GM12891 (cell line): ENCODE data around the gene WT1.

Source experiments
- DNase-seq: peaks from one replicate; pipeline ENCODE4 v3.0.0; 2011; ENCODE audit warnings: low spot score; ENCODE audit not compliant: insufficient read length
- FAIRE-seq: peaks from 2 replicates; lab custom pipeline; 2011; peaks lifted over from hg19 to GRCh38; lab: Jason Lieb, UNC
- PAX5 ChIP-seq: IDR thresholded peaks from 2 replicates; pipeline ENCODE4 v1.6.1; 2011; ENCODE audit warnings: low read length, moderate library complexity, mild to moderate bottlenecking; ENCODE audit not compliant: insufficient read depth, severe bottlenecking
- POLR2A ChIP-seq: IDR thresholded peaks from 2 replicates; pipeline ENCODE4 v1.6.1; 2011; ENCODE audit warnings: low read depth, low read length, control low read depth
- POLR2AphosphoS5 ChIP-seq: IDR thresholded peaks from 2 replicates; pipeline ENCODE4 v1.6.1; 2011; ENCODE audit warnings: low read depth, low read length, control low read depth
- POU2F2 ChIP-seq: IDR thresholded peaks from 2 replicates; pipeline ENCODE4 v1.6.1; 2011; ENCODE audit warnings: low read depth, mild to moderate bottlenecking, control low read depth, low read length, moderate library complexity
- SPI1 ChIP-seq: IDR thresholded peaks from 2 replicates; pipeline ENCODE4 v1.6.1; 2011; ENCODE audit warnings: low read depth, low read length, control low read depth
- TAF1 ChIP-seq: IDR thresholded peaks from 2 replicates; pipeline ENCODE4 v1.6.1; 2011; ENCODE audit warnings: low read depth, low read length, control low read depth

The WT1 gene

GRCh38 chr11:32416301-32416700 is 19.0 kb downstream of the WT1 start:
- TF ChIP-seq POU2F2 (no peak), PAX5 (no peak), POLR2A (no peak), SPI1 (no peak), POLR2AphosphoS5 (no peak), TAF1 (no peak)
- DNase-seq (no peak), FAIRE-seq (no peak)

- DNase-seq = no peak
- no peak for FAIRE-seq
- no peak for TF ChIP-seq POU2F2
- TF ChIP-seq POLR2AphosphoS5 = no peak
- TF ChIP-seq TAF1 = no peak
Observed at GRCh38 chr11:32414925-32415324, 20.4 kb downstream of the WT1 start.

- no peak for FAIRE-seq
- no peak for DNase-seq
- TF ChIP-seq SPI1 (no peak), PAX5 (no peak), POLR2A (no peak), POU2F2 (no peak), TAF1 (no peak), POLR2AphosphoS5 (no peak)
Observed at GRCh38 chr11:32411942-32412615, 23.3 kb downstream of the WT1 start.

DNA sequence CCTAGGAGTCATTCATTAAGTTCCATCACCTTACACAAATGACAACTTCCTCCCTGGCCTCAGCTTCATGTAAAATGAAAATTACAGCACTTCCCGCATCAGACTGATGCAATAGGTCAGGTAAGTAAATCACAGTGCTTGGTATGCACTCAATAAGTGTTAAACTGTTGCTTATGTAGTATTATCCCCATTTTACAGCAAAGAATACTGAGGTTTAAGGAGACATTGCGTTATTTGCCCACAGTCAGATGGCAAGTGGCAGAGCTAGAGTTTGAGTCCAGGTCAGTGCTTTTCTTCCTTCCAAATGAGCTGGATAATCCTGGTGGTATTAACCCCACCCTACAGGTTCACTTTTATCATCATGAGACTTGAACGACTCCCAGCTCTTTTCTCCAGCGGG is 29.7 kb downstream of the WT1 start:
- TF ChIP-seq SPI1 (no peak), PAX5 (no peak), POLR2AphosphoS5 (no peak), TAF1 (no peak), POU2F2 (no peak), POLR2A (no peak)
- DNase-seq (no peak), FAIRE-seq (no peak)

- DNase-seq (no peak), FAIRE-seq (no peak)
- TF ChIP-seq SPI1 = no peak
Observed at GRCh38 chr11:32402836-32403235, 32.5 kb downstream of the WT1 start.

DNA sequence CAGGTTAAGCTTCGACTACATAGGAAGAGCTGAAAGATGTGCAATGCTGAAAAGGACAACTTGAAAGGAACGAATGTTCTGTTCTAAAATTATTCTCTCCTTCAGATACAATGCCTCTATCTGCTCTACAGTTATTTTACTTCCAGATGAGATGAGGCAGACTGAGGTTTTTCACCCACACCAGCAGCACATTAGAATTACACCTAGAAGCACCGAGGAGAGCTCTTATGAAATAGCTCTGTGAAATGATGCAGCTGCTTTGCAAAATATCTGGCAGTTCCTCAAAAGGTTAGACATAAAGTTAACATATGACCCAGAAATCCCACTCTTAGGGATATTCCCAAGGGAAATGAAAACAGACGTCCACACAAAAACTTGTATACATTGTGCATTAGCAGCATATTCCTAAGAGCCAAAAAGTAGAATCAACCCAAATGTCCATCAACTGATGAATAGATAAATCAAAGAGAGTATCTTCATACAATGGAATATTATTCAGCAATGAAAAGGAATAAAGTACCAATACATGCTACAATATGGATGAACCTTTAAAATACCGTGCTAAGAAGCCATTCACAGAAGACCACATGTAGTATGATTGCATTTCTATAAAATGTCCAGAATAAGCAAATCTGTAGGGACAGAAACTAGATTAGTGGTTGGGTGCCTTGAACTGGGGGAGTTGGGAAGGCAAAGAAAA is 34.5 kb downstream of the WT1 start:
- DNase-seq (no peak), FAIRE-seq (no peak)
- TF ChIP-seq POLR2AphosphoS5 (no peak), POLR2A (no peak), PAX5 (no peak)

DNA sequence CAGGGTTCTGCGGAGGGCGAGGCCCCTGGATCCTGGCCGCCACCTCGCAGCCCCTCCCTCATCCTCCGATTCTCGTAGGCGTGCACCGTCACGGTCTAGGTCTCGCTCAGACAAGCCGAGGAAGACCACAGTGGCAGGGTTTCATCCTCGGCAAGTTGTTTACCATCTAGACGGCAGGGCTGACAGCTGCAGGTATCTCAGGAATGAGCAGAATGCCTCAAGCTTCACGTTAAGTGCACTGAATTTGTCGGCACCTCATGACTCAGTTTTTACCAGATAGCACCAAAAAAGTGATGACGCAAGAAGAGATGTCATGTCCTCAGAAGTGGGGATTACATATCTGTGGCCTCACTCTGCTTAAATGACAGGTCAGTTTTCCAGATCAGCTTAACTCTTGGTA is 35.1 kb downstream of the WT1 start:
- DNase-seq (no peak), FAIRE-seq (no peak)
- TF ChIP-seq POU2F2 (no peak), POLR2AphosphoS5 (no peak), TAF1 (no peak), POLR2A (no peak), SPI1 (no peak), PAX5 (no peak)

DNA sequence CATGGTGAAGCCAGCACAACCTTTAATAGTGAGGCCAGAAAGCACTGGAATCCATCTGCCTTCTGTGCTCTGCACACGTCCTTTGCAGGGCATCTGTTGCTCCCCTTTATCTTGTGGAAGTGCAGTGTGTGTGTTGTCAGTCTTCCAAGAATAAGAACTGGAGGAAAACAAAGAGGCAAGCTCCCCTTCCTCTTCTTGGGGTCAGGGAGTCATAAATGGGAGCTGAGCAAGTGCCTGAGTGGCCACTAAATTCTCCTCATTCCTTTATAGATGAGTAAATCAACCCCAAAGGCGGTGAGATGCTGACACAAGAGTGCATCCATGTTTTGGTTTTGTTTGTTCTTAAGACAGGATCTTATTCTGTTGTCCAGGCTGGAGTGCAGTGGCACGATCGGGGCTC is 38.3 kb downstream of the WT1 start:
- FAIRE-seq = no peak
- TF ChIP-seq POLR2AphosphoS5 (no peak), PAX5 (no peak), POU2F2 (no peak), TAF1 (no peak), SPI1 (no peak), POLR2A (no peak)
- no peak for DNase-seq

DNA sequence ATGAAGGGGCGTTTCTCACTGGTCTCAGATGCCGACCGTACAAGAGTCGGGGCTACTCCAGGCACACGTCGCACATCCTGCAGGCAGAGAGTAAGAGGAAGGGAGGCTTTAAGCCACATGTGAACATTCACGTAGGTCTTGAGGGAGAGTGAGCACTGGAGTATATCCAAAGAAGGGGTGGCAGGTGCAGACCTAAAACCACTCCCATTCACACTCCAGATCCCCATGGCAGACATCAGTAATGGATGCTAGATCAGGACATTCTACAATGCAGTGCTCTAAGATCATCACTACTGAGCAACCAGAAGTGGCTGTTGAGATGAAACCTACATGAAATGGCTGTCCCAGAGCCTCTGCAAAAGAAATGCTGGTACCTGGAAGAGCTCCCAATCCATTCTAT is 39.0 kb downstream of the WT1 start:
- DNase-seq (no peak), FAIRE-seq (no peak)
- TF ChIP-seq PAX5 = no peak
- no peak for TF ChIP-seq POLR2A

DNA sequence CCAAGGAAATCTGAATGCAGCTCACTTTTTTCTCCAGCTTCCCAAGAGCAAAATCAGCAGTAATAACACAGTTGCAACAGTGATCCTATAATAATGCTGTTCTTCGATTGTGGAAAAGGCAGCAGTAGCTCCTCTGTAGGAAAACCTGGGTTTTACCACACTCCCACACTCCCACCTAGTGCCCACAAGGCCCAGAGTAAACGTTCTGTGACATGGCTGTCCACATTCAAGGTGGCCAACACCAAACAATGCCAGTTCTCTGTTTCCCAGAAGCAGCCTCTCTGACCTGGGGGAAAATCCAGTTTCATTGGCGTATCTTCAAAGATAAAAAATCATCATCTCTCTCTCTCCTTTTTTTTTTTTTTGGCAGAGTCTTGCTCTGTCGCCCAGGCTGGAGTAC is 40.2 kb downstream of the WT1 start:
- no peak for TF ChIP-seq POLR2A
- TF ChIP-seq POU2F2 = no peak
- TF ChIP-seq TAF1 = no peak
- no peak for TF ChIP-seq SPI1
- TF ChIP-seq PAX5 = no peak
- TF ChIP-seq POLR2AphosphoS5 = no peak
- no peak for DNase-seq
- no peak for FAIRE-seq

DNA sequence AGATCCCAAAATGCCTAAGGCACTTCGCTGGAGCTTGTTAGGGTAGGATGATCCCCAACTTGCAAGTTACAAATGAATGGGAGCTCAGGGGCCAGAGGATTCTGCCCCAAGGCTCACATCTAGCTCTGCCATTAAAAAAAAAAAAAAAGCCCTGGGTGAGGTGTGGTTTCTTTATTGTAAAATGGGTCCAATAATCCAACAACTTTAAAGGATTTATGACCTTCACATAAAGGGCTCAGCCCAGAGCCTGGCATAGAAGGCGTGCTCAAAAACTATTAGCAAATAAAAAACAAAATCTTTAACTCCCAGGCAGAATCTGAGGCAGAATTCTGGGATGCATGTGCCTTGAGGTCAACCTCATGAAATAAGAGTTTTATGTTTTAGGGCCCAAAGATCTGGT is 42.5 kb downstream of the WT1 start:
- no peak for TF ChIP-seq POLR2A
- TF ChIP-seq TAF1 = no peak
- no peak for TF ChIP-seq PAX5
- no peak for TF ChIP-seq POLR2AphosphoS5
- TF ChIP-seq SPI1 = no peak
- TF ChIP-seq POU2F2 = no peak
- no peak for FAIRE-seq
- no peak for DNase-seq
